GM12878 (cell line): ENCODE measurements around the gene SRCAP. TPM values are rescaled to one million over a fixed set of nuclear protein-coding genes. Genes with fewer than 3 reads are reported as not detected.
A peak's percentile ranks its signal among the peaks of the same experiment; 100 is the strongest.

Experiments used
- ATAC-seq: fragments of 200-7000 bp; cut with Tn5 transposase; 3 replicates; pipeline ENCODE4 v1.9.1; 2020; ENCODE audit warnings: mild to moderate bottlenecking, moderate library complexity
- BruUV-seq: library from RNA; stranded (reverse); fragments of 400-500 nt; replicated peaks from 2 replicates; lab custom pipeline; 2021; lab: Mats Ljungman, UMichigan
- CTCF ChIA-PET: fragments of 300-600 bp; sonication (Branson Sonifier 250); formaldehyde crosslinking; extraction: SDS; loops from one replicate; lab custom pipeline; 2021; ENCODE audit warnings: inconsistent platforms; lab: Yijun Ruan, JAX
- POLR2A ChIA-PET: fragments of 350-600 bp; formaldehyde crosslinking; extraction: SDS; loops from one replicate; lab custom pipeline; 2021; ENCODE audit warnings: inconsistent platforms; lab: Charles Lee
- RAD21 ChIA-PET: fragments of 300-600 bp; sonication (Branson Sonifier 250); formaldehyde crosslinking; loops from one replicate; lab custom pipeline; 2023; ENCODE audit warnings: antibody characterized with exemption; ENCODE audit not compliant: unreplicated experiment; lab: Charles Lee
- SMC1A ChIA-PET: fragments of 300-600 bp; sonication (Branson Sonifier 250); formaldehyde crosslinking; loops from one replicate; lab custom pipeline; 2023; ENCODE audit not compliant: unreplicated experiment, uncharacterized antibody; lab: Charles Lee
- DNase-seq: peaks from one replicate; pipeline ENCODE4 v3.0.0-alpha.2; 2011; ENCODE audit warnings: low read depth, low spot score
- FAIRE-seq: peaks from 3 replicates; lab custom pipeline; 2011; peaks lifted over from hg19 to GRCh38; lab: Jason Lieb, UNC
- H2AFZ ChIP-seq: 2 replicates; pipeline ENCODE4 v1.6.0; 2011; ENCODE audit warnings: low read depth, low read length, control low read depth; ENCODE audit not compliant: control insufficient read depth
- H3K27ac ChIP-seq: 2 replicates; pipeline ENCODE4 v1.5.1; 2011; ENCODE audit warnings: control low read depth; ENCODE audit not compliant: control insufficient read depth, insufficient read depth
- H3K27me3 ChIP-seq, 2 experiments: replicated peaks in 1 of 2; 2 replicates each; pipeline versions ENCODE4 v1.6.0 to v1.6.1; 2011; ENCODE audit warnings: low read length in 1 of 2; ENCODE audit not compliant: control insufficient read depth in 2 of 2, insufficient read depth in 2 of 2
- H3K36me3 ChIP-seq, 2 experiments: 2 replicates each; pipeline ENCODE4 v1.5.1; 2011; ENCODE audit warnings: low read length in 1 of 2; ENCODE audit not compliant: control insufficient read depth in 2 of 2, insufficient read depth in 2 of 2
- H3K4me1 ChIP-seq: 2 replicates; pipeline ENCODE4 v1.6.1; 2011; ENCODE audit warnings: mild to moderate bottlenecking, low read length, moderate library complexity, mixed read lengths; ENCODE audit not compliant: control insufficient read depth, insufficient read depth
- H3K4me2 ChIP-seq: 2 replicates; pipeline ENCODE4 v1.6.0; 2011; ENCODE audit warnings: control low read depth; ENCODE audit not compliant: control insufficient read depth, insufficient read depth
- H3K4me3 ChIP-seq: fragments of 200-600 bp; sonication (generic); 2 replicates; pipeline ENCODE4 v1.5.1; 2016
- H3K79me2 ChIP-seq: 2 replicates; pipeline ENCODE4 v1.6.0; 2011; ENCODE audit warnings: low read length; ENCODE audit not compliant: control insufficient read depth, insufficient read depth
- H3K9ac ChIP-seq: 2 replicates; pipeline ENCODE4 v1.8.0; 2011; ENCODE audit warnings: low read length, control low read depth, mixed read lengths; ENCODE audit not compliant: control insufficient read depth, insufficient read depth
- H3K9me3 ChIP-seq: replicated peaks from 3 replicates; pipeline ENCODE4 v1.5.1; 2011; ENCODE audit warnings: mild to moderate bottlenecking, low read length; ENCODE audit not compliant: control insufficient read depth, insufficient read depth
- H4K20me1 ChIP-seq: 2 replicates; pipeline ENCODE4 v1.6.0; 2011; ENCODE audit not compliant: control insufficient read depth, insufficient read depth
- CBFB ChIP-seq: IDR thresholded peaks from 2 replicates; pipeline ENCODE4 v1.6.1; 2016; ENCODE audit warnings: antibody characterized with exemption, low read depth
- IRF5 ChIP-seq: fragments of 450-650 bp; IDR thresholded peaks from 2 replicates; pipeline ENCODE4 v1.6.1; 2017; ENCODE audit warnings: borderline replicate concordance
- PAX5 ChIP-seq: IDR thresholded peaks from 2 replicates; pipeline ENCODE4 v1.6.1; 2011; ENCODE audit warnings: low read depth, low read length, borderline replicate concordance
- PKNOX1 ChIP-seq: fragments of 450-650 bp; IDR thresholded peaks from 2 replicates; pipeline ENCODE4 v1.6.1; 2016; ENCODE audit warnings: mild to moderate bottlenecking
- RCOR1 ChIP-seq: conservative IDR thresholded peaks from 2 replicates; pipeline ENCODE4 v1.6.1; 2012; ENCODE audit warnings: low read depth, low read length, improper control_type of control experiment
- SIX5 ChIP-seq: IDR thresholded peaks from 2 replicates; pipeline ENCODE4 v1.6.1; 2011; ENCODE audit warnings: mild to moderate bottlenecking, low read depth, low read length, moderate library complexity; ENCODE audit not compliant: severe bottlenecking
- STAT1 ChIP-seq: fragments of 450-650 bp; conservative IDR thresholded peaks from 2 replicates; pipeline ENCODE4 v1.6.1; 2014; ENCODE audit warnings: antibody characterized with exemption, mild to moderate bottlenecking
- ZBTB11 ChIP-seq: fragments of 450-650 bp; formaldehyde crosslinking; IDR thresholded peaks from 2 replicates; pipeline ENCODE4 v1.5.0; 2022; ENCODE audit warnings: mild to moderate bottlenecking, missing genetic modification characterization
- ZNF207 ChIP-seq: fragments of 450-650 bp; IDR thresholded peaks from 2 replicates; pipeline ENCODE4 v1.6.1; 2014; ENCODE audit warnings: antibody characterized with exemption, mild to moderate bottlenecking, borderline replicate concordance
- ZNF592 ChIP-seq: fragments of 450-650 bp; IDR thresholded peaks from 2 replicates; pipeline ENCODE4 v1.6.1; 2017; ENCODE audit warnings: mild to moderate bottlenecking, moderate library complexity
- WGBS: methylation state at CpG from one replicate; pipeline ENCODE4 v1.1.6; 2016; ENCODE audit warnings: low lambda C conversion rate; ENCODE audit not compliant: insufficient replicate concordance, insufficient coverage; ENCODE audit errors: missing lambda C conversion rate; 5-methylcytosine and 5-hydroxymethylcytosine counted together
- in situ Hi-C: fragments of 300-500 bp; cut with MboI; formaldehyde crosslinking; loops from 9 replicates; pipeline ENCODE4 v1.14.3; 2018; ENCODE audit warnings: mixed read lengths
- intact Hi-C: fragments of 100-400 bp; cut with micrococcal nuclease; formaldehyde crosslinking; loops from one replicate; pipeline ENCODE4 v1.14.2; 2022; ENCODE audit not compliant: unreplicated experiment
- polyA plus RNA-seq, 11 experiments: library from polyadenylated mRNA; depleted of rRNA in 4 of 11; unstranded in 6 of 11; stranded (reverse) in 5 of 11; fragments of >200 nt; fragmentation: Nextera tagmentation in 4 of 11; fragmentation: Illumina TruSeq in 1 of 11; extraction: Ambion mirVana in 4 of 11; extraction: Trizol in 1 of 11; gene quantifications; 1 replicate in 1 of 11; 2 replicates in 10 of 11; pipeline versions ENCODE4 v1.2.1 to v1.2.3, GENCODE V29; 2011 to 2016; ENCODE audit warnings: inconsistent platforms in 2 of 11, missing spikeins in 2 of 11, low read depth in 1 of 11
- total RNA-seq, 4 experiments: library from RNA; depleted of rRNA in 3 of 4; stranded (reverse); fragments of >200 nt in 3 of 4; fragmentation: Illumina TruSeq in 1 of 4; extraction: Trizol in 1 of 4; gene quantifications; 2 replicates each; pipeline versions ENCODE4 v1.2.1 to v1.2.3, GENCODE V29; 2013 to 2021

The SRCAP gene
- total and polyA plus RNA-seq, 10 of the 15 experiments (the other 5 are each of a cell fraction or from before 2014, with no cell fraction given): 0.24 to 58.4 (median 11.6) TPM

- BruUV-seq: no TSS peak
- CTCF ChIA-PET: interaction anchor here (0.9 to 5.8 kb wide), 10 partner anchors 13 to 140 kb away, joined by 3 to 61 read pairs (median 4); partner anchors contain the start of genes FBRS, PRR14 and ZNF764
- WGBS: 1% methylated on average over 63 of the region's 76 CpGs
- SMC1A ChIA-PET: interaction anchor here (0.6 to 6.9 kb wide), 9 partner anchors 24 to 606 kb away, joined by 3 to 80 read pairs (median 3); partner anchors contain the start of genes DCTPP1 and FBRS
- POLR2A ChIA-PET: interaction anchor here (1.0 to 2.3 kb wide), 4 partner anchors 38 to 113 kb away, joined by 3 to 36 read pairs (median 6); partner anchors contain the start of genes FBRS, PRR14 and ZNF785
- H3K27me3 ChIP-seq: no peaks in the 10 kb centered on the region
- DNase-seq: peak; percentile 89
- peak; percentile 82 for ATAC-seq
- H3K27ac ChIP-seq: peak overlapping the region; percentile 98
- FAIRE-seq: peak; percentile 85
- H3K79me2 ChIP-seq: peaks cover 34% of the 10 kb centered on the region
- RAD21 ChIA-PET: interaction anchor here (1.3 to 8.0 kb wide), 3 partner anchors 38 to 268 kb away, joined by 3 to 64 read pairs (median 5); partner anchors contain the start of genes DCTPP1 and FBRS
- no peaks in the 10 kb centered on the region for H3K9me3 ChIP-seq
- no peaks in the 10 kb centered on the region for H4K20me1 ChIP-seq
- H3K4me2 ChIP-seq: peak overlapping the region; percentile 89
- intact Hi-C loops: loop anchor here (1.0 to 10.0 kb wide), 2 partner anchors 40 to 227 kb away; partner anchors contain the start of genes FBRS and FBXL19
- H3K9ac ChIP-seq: peak overlapping the region; percentile 95
- peak overlapping the region; percentile 89 for H2AFZ ChIP-seq
- in situ Hi-C loops: loop anchor here (5.0 to 10.0 kb wide), 2 partner anchors 36 to 513 kb away; partner anchors contain the start of gene CORO1A
- peak overlapping the region; percentile 78 for H3K4me3 ChIP-seq
- peaks cover 8 to 22% of the 10 kb centered on the region in 2 experiments for H3K36me3 ChIP-seq
- H3K4me1 ChIP-seq: peaks cover 10% of the 10 kb centered on the region
- TF ChIP-seq ZNF592: 0 out of 2 replicates have a peak, but pooled peaks have one; percentile 17
- no peak for TF ChIP-seq SIX5
- TF ChIP-seq CBFB: peak; percentile 98
- TF ChIP-seq ZNF207: peak; percentile 97
- TF ChIP-seq PAX5: peak; percentile 42; the same call in 1 of the 2 replicates
- TF ChIP-seq RCOR1: peak; percentile 98
- peak; percentile 65 for TF ChIP-seq PKNOX1
- 0 out of 2 replicates have a peak, but pooled peaks have one; percentile 2 for TF ChIP-seq ZBTB11 (CRISPR knock-in tag)
- TF ChIP-seq IRF5: peak; percentile 91
- TF ChIP-seq STAT1: peak; percentile 96
These were observed 694 bp upstream of the SRCAP start for GRCh38 chr16:30698139-30698815.
